Measurements from ENCODE around the gene ZC3H4. TPM values are rescaled to one million over a fixed set of nuclear protein-coding genes. Genes with fewer than 3 reads are reported as not detected.

Gene ZC3H4
- total and polyA plus RNA-seq, 10 of the 15 experiments (the other 5 are each of a cell fraction or from before 2014, with no cell fraction given) = 5.1 to 86.3 (median 15.5) TPM

DNA sequence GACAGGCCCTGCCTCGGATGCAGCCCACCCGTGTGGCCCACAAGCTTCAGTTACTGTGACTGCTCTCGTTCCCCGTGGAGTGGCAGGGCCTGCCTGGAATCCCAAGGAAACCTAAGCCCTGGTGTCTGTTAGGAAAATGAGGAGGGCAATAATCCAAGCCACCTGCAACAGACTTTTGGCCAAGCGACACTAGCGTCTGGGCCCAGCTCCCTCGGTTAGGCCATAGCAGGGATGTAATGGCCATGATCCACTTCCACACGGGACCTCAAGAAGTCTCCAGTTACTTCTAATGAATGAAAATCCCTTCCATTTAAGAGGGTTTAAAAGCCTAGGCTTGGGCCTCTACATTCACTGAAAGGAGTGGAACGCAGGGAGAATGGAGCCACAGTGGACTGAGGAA lies 8.9 kb downstream of the ZC3H4 start (continued):
- TF ChIP-seq, protein P1, sequence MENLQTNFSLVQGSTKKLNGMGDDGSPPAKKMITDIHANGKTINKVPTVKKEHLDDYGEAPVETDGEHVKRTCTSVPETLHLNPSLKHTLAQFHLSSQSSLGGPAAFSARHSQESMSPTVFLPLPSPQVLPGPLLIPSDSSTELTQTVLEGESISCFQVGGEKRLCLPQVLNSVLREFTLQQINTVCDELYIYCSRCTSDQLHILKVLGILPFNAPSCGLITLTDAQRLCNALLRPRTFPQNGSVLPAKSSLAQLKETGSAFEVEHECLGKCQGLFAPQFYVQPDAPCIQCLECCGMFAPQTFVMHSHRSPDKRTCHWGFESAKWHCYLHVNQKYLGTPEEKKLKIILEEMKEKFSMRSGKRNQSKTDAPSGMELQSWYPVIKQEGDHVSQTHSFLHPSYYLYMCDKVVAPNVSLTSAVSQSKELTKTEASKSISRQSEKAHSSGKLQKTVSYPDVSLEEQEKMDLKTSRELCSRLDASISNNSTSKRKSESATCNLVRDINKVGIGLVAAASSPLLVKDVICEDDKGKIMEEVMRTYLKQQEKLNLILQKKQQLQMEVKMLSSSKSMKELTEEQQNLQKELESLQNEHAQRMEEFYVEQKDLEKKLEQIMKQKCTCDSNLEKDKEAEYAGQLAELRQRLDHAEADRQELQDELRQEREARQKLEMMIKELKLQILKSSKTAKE (IDR thresholded peaks at IDR 0.05; ENCODE audit: low read depth, poor library complexity, severe bottlenecking) = no peak
- TF ChIP-seq SREBF1 (IDR thresholded peaks at IDR 0.05; ENCODE audit: low read length) (no peak), RELA (IDR thresholded peaks at IDR 0.05; ENCODE audit: borderline replicate concordance, partially characterized antibody) (no peak), HDAC2 (IDR thresholded peaks at IDR 0.05) (no peak), BACH1 (IDR thresholded peaks at IDR 0.05; ENCODE audit: borderline replicate concordance) (no peak), SPI1 (IDR thresholded peaks at IDR 0.05; ENCODE audit: borderline replicate concordance, insufficient read depth, low read depth, low read length) (no peak), NR2C2 (IDR thresholded peaks at IDR 0.05; ENCODE audit: borderline replicate concordance, control insufficient read depth, insufficient read length, low read depth) (no peak), BHLHE40 (IDR thresholded peaks at IDR 0.05; ENCODE audit: borderline replicate concordance in 1 of 2, low read depth in 2 of 2, low read length in 1 of 2) (no peak), CEBPB (IDR thresholded peaks at IDR 0.05; ENCODE audit: borderline replicate concordance in 1 of 2, low read depth in 2 of 2, low read length in 2 of 2) (no peak), TARDBP (IDR thresholded peaks at IDR 0.05; ENCODE audit: borderline replicate concordance) (no peak), ZBED1 (IDR thresholded peaks at IDR 0.05; ENCODE audit: borderline replicate concordance) (no peak)
- TF ChIP-seq, protein P2, sequence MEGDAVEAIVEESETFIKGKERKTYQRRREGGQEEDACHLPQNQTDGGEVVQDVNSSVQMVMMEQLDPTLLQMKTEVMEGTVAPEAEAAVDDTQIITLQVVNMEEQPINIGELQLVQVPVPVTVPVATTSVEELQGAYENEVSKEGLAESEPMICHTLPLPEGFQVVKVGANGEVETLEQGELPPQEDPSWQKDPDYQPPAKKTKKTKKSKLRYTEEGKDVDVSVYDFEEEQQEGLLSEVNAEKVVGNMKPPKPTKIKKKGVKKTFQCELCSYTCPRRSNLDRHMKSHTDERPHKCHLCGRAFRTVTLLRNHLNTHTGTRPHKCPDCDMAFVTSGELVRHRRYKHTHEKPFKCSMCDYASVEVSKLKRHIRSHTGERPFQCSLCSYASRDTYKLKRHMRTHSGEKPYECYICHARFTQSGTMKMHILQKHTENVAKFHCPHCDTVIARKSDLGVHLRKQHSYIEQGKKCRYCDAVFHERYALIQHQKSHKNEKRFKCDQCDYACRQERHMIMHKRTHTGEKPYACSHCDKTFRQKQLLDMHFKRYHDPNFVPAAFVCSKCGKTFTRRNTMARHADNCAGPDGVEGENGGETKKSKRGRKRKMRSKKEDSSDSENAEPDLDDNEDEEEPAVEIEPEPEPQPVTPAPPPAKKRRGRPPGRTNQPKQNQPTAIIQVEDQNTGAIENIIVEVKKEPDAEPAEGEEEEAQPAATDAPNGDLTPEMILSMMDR (IDR thresholded peaks at IDR 0.05 in 2 of 3, conservative IDR thresholded peaks at IDR 0.05 in 1 of 3; ENCODE audit: control insufficient read depth in 2 of 3, extremely low read depth in 1 of 3, insufficient read depth in 1 of 3, low read depth in 3 of 3, low read length in 3 of 3) = no peak
- TF ChIP-seq, protein P3, sequence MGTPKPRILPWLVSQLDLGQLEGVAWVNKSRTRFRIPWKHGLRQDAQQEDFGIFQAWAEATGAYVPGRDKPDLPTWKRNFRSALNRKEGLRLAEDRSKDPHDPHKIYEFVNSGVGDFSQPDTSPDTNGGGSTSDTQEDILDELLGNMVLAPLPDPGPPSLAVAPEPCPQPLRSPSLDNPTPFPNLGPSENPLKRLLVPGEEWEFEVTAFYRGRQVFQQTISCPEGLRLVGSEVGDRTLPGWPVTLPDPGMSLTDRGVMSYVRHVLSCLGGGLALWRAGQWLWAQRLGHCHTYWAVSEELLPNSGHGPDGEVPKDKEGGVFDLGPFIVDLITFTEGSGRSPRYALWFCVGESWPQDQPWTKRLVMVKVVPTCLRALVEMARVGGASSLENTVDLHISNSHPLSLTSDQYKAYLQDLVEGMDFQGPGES (IDR thresholded peaks at IDR 0.05) = no peak

Measured in GM12878 (cell line).